GM20431 (cell line): Measurements from ENCODE around the gene MYOM3.

ENCODE experiments used
- in situ Hi-C: fragments of 300-500 bp; cut with MseI, MboI; formaldehyde crosslinking; loops from one replicate; pipeline ENCODE4 v1.15.0; 2020; ENCODE audit warnings: low sequenced_read_pairs; ENCODE audit not compliant: unreplicated experiment

MYOM3 gene

DNA sequence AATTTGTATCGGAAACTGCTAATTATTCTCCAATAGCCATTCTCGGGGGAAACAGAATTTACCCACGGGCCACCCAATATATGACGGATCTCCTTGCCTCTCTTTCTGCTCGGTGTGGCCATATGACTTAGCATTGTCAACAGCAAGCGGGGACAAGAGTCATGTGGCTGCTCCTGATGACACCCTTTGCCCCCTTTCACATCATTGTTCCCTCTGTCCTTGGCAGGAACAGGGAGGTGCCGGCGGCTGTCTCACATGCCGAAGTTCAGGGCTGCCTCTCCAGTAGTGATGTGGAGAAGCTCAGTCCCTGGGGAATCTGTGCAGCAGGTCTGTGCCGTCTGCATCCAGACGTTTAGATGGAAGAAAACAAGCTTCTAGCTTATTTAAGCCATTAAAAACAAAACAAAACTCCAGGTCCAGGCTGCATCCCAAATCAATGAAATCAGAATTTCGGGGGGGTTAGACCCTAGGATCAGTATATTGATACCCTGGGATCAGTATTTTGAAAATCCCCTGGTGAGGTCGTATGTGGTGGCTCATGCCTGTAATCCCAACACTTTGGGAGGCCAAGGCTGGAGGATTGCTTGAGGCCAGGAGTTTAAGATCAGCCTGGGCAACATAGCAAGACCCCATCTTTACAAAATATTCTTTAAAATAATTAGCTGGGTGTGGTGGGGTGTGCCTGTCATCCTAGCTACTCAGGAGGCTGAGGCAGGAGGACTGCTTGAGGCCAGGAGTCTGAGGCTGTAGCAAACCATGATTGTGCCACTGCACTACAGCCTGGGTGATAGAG is 10.8 kb downstream of the MYOM3 start:
- in situ Hi-C loops: no loop called here

DNA sequence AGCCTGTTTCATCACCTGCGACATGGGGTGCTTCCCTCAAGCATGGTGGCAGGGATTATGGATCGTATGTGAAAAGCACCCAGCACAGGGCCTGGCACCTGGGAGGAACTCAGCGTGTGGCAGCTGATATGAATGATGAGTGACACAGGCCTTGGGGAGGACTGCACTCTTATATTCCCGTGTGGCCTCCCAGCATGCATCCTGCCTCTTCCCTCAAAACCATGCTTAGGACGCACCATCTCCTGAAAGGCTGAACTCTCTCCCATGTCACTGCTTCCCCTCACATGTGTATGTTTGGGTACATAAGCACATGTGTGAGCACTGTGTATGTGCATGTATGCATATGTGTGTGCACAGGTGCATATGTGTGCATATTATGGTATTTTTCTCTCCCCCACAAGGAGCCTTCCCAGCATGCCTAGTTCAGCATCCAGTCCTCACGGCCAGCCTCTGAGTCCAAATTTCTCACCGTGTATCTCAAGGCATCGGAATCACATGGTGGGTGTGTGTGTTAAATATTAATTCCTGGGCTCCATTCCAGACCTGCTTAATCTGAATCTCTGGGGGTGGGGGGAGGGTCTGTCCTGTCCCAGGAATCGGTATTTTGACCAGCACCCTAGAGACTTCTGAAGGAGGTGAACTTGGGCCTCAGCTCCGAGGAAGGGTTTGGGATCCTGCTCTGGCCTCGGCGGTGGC is 12.8 kb downstream of the MYOM3 start:
- in situ Hi-C loops: no loop called here

DNA sequence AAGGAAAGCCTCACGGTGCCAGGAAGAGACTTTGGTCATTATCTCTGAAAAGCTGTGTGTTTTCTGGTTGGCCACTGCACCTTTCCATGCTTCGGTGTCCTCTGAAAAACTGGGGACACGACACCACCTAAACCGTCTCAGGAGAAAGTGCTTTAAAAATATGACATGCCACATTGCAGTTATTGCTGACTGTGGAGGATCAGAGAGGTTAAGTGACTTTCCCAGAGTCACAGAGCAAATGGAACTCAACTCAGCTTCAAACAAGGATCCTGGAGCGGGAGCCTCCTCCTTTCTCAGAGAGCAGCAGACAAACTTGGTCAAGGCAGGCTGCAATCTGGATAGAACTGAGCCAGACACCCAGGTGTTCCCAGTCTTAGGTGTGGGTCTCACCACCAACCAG is 13.8 kb downstream of the MYOM3 start:
- in situ Hi-C loops: no loop called here

DNA sequence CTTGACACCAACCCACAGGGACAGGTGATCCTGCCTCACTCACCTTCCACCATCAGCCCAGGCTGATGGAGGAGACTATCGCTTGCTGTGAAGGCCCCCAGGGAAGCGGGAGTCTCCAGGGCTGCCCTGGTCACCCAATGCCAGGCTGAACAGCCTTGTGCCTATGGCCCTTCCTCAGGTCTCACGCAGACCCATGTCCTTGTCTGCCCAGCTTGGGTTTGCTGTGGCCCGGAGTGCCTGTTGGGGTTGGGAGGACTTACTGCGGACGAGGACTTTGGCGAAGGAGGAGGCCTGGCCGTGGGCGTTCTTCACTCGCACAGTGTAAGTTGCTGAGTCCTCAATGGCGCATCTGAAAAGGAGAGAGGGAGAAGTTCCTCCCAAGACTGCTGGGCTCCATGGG is 14.3 kb downstream of the MYOM3 start:
- in situ Hi-C loops: no loop called here

DNA sequence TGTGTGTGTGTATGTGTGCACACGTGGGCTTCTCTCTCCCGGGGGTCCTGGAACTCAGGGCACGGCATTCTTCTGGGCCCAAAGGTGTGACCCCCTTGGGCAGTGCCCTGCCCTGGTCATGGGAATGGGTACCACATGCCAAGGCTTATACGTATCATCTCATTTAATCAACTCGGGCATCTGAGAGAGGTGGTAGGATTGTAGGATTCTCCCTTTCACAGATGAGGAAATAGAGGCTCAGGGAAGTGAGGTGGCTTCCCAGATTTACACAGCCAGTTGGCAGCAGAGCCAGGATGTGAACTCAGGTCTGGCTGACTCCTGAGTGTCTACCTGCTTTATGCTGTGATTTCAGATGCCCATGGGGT is 15.2 kb downstream of the MYOM3 start:
- in situ Hi-C loops: no loop called here

DNA sequence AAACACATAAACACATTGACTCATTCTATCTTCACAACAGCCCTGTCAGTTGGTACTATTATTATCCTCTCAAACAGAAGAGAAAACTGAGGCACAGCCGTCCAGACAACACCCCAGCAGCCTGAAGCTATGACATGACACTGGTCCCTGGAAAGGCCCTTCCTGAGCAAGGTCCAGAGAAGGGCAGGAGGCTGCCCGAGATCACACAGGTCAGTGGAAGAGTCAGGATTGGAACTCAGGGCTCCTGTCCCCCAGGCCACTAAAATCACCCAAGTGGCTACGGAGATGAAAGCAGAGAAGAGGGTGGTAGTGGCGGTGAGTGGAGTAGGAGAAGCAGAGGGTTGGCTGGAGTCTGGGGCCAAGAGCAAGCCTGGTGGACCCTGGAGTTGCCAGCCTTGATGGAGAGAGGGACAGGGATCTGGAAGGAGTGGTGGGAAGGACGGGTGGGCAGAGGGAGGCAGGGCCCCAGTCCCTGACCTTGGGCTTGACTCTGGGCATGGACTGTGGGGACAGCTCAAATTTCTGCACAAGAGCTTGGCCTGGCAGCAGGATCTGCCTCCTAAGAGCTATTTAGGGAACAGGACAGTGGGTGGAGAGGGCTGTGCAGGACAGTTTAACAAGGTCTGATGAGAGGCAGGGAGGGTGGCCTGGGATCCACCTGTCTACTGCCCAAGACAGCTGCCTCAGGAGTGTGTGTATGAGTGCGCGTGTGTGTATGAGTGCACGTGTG is 15.8 kb downstream of the MYOM3 start:
- in situ Hi-C loops: no loop called here

DNA sequence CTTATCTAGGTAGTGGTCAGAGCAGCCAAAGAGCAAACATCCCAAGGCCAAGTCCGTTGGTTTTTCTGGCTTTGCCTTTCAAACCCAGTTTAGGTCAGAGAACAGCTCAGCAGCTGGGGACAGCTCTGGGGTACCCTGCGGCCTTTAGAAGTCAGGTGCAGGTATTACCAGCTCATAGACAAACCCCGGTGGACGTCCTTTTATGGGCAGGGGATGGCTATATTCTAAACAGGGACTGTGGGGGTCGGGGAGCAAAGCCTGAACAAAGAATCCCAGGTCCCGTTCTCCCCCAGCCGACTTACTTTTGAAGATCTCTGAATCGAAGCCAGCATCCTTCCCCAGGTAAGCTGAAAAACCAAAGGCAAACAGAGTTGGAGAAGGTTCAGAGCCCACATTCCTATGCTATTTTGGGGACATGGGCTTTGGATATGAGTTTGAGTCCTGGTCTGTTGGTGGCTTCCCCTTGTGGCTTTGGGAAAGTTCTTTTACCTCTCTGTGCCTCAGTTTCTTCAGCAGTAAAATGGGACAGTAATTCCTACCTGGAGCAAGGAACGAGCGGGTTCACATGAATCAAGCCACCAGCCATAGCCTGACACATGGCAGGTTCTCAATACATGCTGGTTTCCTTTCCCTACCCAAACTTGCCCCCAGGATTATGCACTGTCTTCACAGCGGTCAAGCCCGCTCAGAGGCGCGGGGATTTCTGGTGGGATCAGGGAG is 16.6 kb downstream of the MYOM3 start:
- in situ Hi-C loops: no loop called here

DNA sequence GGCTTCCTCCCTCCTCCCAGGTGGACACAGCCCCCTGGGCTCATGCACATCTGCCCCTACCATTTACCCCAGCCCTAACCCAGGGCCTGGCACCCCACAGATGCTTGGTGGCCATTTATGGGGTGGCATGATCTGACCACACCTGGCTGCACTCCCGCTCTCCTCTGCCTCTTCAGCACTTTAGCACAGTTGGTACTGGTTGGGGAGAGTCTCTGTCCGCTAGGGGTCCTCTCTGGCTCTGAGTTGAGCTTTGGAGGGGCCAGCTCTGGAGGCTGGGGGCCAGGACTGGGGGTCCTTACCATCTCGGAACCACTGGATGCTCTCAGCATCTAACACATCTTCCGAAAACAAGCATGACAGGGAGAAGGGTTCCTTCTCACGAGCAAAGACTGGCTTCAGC is 17.4 kb downstream of the MYOM3 start:
- in situ Hi-C loops: no loop called here

DNA sequence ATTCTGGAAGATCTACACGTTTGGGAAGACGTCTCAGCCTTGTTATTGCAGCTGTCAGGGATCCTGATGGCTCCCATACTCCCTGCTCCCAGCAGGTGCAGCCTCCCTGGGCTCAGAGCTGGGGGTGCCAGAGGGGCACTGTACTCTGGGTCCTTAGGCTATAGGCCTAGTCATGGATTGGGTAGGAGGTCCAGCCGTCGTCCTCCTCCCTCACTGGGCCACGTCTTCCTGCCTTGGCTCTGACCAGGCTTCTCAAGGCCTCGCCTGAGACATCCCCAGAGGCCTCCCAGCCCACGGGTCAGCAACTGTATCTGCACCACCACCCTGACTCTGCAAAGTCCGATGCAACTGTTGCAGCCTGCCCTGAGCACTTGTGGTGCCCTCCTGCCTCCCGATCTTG is 18.2 kb downstream of the MYOM3 start:
- in situ Hi-C loops: no loop called here

DNA sequence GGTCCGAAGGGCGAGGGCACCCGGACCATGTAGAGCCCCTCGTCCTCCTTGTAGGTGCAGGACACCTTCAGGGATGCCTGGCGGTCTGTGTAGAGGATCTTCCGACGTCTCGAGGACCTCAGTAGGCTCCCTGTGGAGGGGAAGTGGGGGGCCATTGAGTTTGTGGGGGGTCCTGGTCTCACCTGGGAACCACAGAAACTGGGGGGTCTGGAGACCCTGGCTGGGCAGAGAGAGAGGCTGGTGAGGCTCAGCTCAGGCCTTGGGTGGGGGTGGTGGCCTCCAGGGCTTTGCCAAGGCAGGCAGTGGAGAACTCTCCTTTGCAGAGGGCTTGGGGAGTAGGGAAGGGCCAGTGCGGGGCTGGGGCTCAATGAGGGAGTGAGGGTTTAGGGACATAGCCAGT is 19.0 kb downstream of the MYOM3 start:
- in situ Hi-C loops: no loop called here

DNA sequence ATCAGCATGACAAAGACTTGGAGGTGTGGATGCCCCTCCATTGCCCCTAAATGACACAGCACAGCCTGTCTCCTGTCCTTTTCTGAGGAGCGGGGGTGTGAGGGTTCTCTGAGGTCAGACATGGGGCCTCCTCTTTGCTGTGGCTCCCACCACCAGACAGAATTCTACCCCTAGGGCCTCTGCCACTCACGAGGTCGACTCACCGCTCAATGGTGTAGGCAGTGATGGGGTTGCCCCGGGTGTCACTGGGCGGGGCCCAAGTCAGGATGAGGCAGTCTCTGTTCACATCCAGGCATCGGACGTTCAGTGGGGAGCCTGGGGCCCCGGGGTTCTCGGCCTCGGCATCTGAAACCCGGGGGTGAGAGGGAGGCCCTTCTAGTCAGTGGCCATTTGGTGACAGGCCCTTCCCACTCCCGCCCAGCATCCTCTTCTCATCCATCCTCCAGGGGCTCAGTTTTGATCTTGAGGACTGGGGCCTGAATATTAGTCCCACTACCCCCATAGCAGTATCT is 19.9 kb downstream of the MYOM3 start:
- in situ Hi-C loops: no loop called here

DNA sequence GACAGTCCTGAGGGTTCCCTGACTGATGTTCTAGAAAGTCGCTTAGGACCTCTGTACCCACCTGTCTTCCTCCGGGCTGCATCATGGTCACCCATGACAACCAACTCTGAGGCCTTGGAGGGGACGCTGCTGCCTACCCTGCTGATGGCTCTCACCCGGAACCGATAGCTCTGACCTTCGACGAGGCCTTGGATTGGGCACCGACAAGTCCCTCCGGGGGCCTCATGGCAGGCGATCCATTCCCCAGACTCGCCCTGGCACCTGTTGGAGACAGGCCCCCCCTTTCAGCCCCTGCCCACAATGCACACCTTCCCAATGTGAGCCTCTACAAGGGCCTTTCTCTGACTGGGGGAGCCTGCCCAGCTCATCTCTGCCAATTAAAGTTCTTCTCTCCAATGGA is 21.2 kb downstream of the MYOM3 start:
- in situ Hi-C loops: no loop called here

DNA sequence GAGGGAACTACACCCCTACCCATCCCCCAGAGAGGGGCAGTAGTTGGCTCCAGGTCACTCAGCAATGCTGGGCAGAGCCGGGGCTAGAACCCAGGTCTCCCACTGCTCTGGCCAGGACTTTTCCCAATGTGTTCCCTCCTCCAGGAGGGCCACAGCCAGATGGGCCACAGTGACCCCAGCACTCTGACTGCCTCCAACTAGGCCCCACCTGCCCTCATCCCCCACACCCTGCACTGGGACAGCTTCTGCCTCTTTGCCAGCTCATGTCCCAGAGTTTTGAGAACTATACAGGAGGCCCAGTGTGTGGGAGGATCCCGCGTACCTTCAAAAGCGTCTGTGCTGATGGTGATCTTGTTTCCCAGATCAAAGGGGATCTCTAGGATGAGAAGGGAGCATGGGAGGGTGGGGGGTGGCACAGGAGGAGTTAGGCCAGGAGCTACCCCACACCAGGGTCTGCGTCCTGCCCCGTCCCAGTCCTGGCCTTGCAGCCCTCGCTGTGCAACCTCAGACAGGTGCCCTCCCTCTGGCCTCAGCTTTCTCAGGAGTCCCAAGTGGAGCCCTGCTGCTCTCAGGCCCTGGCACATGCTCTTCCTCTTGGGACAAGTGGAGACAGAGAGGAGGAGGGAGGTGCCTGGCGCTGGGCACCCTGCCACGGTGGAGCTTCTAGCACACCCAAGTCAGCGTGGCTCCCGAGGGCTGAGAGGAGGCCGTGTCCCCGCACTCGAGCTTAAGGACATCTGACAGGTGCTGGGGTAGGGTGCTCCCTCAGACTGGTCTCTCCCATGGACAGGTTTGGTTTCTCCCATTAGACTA is 22.0 kb downstream of the MYOM3 start:
- in situ Hi-C loops: no loop called here

DNA sequence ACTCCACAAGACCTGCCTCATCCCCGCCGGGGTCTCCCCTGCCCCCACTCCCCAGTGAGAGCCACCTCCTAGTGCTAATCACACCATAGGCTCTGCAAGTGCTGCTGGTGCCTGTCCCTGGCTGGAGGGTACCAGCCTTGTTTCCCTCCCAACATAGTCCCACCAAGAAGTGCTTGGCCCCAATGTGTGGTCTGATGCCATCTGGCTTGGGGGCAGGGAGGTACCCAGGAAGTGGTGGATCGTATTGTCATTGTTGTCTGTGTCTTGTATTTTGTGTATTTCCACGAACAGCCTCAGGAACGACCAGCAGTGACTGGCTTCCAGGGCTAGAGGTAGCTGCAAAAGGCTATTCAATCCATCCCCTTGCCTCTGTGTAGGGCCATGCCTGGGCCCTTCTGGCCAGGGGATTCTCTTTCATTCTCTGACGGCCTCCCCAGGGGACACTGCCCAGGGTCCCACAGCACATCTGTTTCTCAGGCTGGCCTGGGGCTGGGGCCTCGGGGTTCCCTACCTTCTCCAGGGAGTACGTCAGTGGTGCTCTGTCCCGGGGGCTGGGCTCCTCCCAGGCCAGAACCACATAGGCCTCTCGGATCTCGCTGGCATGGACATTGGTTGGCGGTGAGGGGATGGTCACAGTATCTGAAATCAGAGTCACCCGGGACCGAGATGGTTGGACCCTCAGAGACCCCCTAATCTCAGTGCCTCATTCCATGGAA is 22.8 kb downstream of the MYOM3 start:
- in situ Hi-C loops: no loop called here

DNA sequence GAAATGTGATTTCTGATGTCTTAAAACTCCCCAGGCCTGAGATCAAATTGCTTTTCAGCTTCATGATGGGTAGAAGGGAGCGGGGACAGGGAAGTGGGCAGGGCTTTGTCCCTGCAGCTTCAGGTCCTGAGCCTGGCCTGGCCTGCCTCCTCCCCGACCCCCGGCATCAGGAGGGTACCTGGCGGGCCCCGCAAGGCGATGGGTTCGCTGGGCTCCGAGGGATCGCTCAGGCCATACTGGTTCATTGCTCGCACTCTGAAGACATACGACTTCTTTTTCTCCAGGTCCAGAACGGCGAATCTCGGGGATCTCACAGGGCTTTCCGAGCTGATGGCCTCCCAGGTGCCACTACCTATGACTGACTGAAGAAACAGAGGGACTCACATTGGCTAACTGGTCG is 25.5 kb downstream of the MYOM3 start:
- in situ Hi-C loops: no loop called here

DNA sequence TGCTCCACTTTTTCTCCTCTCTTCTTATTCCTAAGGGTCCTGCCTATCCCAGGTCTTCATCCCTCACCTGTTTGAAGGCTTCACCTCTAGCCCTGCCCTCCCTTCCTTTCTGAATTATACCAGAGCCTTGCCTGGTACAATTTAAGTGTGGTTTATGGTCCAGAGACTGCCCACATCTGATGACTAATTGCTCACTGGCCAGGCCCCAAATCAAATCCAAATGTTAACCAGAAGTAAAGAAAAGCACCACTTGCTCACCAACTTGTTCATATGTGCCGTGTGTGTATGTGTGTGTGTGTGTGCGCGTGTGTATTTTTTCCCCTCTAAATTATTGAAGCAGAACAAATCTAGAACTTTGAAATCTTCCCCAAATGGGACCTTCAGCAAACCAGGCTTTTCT is 26.4 kb downstream of the MYOM3 start:
- in situ Hi-C loops: no loop called here

DNA sequence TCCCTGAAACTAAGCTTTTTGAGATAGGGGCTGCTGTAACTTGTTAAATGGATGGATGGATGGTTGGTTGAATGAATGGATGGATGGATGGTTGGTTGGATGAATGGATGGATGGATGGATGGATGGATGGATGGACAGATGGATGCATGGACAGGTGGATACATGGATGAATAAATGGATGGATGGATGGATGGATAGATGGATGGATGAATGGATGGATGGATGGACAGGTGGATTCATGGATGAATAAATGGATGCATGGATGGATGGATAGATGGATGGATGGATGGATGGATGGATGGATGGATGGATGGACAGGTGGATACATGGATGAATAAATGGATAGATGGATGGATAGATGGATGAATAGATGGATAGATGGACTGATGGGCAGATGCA is 26.9 kb downstream of the MYOM3 start:
- in situ Hi-C loops: no loop called here

DNA sequence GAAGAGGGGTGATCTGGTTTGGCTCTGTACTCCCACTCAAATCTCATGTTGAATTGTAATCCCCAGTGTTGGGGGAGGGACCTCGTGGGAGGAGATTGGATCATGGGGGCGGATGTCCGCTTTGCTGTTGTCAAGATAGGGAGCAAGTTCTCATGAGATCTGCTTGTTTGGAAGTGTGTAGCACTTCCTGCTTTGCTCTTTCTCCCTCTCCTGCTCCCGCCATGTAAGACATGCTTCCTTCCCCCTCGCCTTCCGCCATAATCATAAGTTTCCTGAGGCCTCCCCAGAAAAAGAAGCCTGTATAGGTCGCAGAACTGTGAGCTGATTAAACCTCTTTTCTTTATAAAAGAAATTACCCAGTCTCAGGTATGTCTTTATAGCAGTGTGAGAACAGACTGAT is 27.9 kb downstream of the MYOM3 start:
- in situ Hi-C loops: no loop called here

DNA sequence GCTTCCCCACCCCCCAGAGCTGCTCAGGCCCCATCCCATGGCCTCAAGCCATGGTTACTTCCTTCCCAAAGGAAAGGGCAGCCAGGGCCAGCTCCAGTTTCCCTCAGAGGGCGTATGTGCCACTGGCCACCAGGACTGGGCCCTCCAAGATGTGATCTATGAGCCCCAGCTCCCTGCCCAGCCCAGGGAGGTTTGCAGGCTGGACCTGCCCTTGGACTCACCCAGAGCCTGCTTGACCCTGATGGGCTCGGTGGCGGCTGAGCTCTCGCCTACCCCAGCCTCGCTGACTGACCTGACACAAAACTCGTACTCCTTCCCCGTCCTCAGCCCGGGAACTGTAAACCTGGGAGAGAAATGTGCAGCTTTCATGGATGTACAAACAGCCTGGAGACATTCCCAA is 29.6 kb downstream of the MYOM3 start:
- in situ Hi-C loops: no loop called here
